Activated CD4-positive, alpha-beta T cell treated with anti-CD3 and anti-CD28 coated beads for 1 hour (primary cell): Measurements from ENCODE around the gene PPP1R14B.
A peak's percentile ranks its signal among the peaks of the same experiment; 100 is the strongest.

Experiments
- DNase-seq: peaks from one replicate; pipeline ENCODE4 v3.0.0-alpha.2; 2020

The PPP1R14B gene

DNA sequence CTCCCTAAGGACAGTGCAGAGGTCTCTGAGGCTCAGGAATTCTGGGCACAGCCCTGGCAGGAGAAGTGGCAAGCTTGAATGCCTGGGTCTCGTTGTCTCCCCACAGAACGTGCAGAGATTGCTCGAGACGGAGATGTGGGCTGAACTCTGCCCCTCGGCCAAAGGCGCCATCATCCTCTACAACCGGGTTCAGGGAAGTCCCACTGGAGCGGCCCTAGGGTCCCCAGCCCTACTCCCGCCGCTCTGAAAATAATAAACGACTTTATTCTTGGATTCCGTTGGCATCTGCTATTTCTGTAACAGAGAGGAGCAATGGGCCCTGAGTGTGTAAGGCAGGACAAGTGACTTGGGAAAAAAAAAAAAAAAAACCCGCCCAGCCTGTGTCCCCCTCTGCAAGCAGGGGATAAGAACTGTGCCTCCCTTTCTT is 17.0 kb downstream of the PPP1R14B start:
- no peak for DNase-seq

DNA sequence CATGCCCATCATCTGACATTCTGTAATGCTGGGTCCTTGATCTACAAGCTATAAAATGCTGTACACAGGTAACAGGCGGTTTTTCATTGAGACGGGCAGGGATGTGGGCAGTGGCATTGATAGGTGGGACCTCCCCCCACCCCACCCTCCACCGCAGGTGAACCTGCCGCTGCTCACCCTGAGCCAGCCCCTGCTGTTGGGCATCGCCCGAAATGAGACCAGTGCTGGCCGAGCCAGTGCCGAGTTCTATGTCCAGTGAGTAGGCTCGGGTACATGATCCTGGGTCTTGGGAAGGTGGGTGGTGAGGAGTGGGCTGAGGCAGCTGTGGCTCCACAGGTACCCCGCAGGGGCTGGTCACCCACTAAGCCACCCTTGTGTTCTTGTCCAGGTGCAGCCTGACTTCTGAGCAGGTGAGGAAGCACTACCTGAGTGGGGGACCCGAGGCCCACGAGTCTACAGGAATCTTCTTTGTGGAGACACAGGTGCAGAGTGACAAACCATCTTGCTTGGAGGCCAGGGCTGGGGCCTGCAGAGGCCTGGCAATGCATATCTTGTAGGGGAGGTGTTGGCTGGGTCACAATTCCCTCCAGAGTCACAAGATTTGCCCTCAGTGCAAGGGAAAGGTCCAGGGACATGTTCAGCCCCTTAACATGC is 17.5 kb downstream of the PPP1R14B start:
- DNase-seq = no peak

DNA sequence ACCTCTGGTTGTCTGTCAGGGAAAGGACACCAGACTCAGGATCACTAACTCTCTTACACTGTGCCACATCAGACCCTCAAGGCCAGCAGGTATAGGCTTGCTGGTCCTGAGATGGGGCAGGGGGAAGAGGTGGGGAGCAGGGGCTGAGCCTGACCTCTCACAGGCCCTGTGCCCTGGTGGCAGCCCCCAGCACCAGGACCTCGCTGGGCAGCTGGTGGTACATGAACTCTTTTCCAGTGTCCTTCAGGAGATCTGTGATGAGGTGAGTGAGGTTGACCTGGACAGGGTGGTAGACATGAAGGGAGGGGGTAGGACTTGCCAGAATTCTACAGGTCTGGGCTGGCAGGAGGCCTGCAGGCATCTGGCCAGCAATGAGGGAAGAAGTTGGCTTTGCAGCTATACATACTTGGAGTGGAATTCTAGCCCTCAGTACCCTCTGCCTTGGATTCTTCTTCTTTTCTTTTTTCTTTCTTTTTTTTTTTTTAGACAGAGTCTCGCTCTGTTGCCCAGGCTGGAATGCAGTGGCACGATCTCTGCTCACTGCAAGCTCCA is 19.3 kb downstream of the PPP1R14B start:
- no peak for DNase-seq

DNA sequence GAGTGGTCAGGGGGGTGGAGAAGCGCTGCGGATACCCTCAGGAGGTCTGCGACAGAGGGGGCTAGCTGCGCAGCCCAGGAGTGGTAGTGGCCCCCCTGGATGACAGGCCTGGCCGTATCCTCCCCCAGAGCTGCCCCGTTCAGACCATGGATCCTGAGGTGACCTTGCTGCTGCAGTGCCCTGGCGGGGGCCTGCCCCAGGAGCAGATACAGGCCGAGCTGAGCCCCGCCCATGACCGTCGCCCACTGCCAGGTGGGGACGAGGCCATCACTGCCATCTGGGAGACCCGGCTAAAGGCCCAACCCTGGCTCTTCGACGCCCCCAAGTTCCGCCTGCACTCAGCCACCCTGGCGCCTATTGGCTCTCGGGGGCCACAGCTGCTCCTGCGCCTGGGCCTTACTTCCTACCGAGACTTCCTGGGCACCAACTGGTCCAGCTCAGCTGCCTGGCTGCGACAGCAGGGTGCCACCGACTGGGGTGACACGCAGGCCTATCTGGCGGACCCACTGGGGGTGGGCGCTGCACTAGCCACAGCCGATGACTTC is 20.2 kb downstream of the PPP1R14B start:
- DNase-seq = peak; percentile 24

DNA sequence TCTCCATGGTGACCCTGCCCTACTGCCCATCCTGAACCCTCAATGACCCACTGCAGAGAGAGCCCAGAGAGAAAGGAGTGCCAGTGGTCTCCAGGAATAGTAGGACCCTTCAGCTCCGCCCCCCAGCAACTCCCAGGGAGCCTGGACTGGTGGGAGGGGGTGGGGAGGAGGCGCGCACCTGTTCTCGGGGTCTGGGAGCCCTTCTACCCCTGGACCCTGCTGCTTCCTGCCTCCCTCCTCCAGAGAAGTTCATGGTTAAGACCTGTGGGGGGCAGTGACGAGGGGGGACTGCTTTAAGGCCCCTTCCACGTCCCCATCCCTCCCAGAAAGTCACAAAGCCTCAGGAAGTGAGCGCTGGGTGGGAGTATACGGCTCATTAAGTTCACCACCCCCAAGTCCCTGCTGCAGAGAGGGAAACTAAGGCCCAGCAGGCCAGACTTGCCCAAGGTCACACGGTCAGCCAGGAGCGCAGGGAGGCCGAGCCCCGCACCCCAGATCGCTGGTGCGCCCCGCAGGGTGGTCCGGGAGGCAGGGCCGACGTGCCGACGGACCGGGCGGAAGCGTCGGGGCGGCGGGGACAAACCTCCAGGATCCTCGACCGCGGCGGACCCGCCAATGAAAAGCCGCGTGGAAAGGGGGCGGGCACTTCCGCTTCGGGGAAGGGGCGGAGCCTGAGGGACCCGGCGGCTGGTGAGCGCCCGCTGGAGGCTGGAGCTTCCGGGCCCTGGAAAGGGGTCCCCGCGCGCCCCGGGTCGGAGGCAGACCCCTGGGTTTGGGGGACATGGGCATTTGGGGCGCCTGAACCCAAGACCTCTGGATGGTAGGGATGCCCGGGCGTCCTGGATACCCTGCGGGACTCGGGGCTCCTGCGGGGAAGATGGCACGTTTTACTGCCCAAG is 20.9 kb downstream of the PPP1R14B start, which contains the start of the genes NUDT22 and TRPT1:
NUDT22 (plus strand) TSS at position 667 of the 899 bp plus-strand sequence. CDS start 379 bp downstream, outside the sequence.
TRPT1 (minus strand) TSS at position 579 of the 899 bp plus-strand sequence; CDS start at position 253, 326 bp downstream.
- peak; percentile 83 for DNase-seq

DNA sequence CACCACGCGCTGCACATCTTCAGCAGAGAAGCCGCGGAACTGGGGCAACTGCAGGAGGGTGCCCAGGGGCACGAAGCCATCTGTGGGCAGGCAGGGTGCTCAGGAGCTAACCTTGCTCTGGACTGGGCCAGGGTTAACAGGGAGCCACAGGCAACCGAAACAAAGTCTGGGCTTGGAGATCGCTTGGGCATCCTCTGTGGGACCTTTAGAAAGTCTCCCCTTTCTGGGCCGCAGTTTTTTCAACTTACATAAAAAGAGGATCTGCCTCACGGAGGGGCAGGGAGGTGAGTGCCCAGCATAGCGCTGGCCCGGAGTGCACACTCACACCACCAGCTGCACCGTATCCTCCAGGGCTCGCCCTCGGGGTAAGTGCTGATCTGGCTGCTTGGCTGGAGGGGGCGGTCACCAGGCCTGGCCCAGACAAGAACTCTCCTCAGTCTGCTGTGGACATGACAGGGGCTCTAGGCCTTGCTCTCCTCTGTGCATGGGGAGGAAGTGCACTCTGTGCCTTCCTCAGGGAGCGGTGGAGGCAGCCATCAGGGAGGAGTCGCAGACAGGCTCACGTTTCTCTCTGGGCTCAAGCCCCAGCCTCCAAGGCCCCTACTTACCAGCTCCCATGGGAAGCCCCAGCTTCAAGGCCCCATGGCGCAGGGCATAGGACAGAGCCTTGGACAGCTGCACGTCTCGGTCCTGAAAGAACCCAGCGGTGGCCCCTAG is 21.7 kb downstream of the PPP1R14B start:
- DNase-seq = no peak

DNA sequence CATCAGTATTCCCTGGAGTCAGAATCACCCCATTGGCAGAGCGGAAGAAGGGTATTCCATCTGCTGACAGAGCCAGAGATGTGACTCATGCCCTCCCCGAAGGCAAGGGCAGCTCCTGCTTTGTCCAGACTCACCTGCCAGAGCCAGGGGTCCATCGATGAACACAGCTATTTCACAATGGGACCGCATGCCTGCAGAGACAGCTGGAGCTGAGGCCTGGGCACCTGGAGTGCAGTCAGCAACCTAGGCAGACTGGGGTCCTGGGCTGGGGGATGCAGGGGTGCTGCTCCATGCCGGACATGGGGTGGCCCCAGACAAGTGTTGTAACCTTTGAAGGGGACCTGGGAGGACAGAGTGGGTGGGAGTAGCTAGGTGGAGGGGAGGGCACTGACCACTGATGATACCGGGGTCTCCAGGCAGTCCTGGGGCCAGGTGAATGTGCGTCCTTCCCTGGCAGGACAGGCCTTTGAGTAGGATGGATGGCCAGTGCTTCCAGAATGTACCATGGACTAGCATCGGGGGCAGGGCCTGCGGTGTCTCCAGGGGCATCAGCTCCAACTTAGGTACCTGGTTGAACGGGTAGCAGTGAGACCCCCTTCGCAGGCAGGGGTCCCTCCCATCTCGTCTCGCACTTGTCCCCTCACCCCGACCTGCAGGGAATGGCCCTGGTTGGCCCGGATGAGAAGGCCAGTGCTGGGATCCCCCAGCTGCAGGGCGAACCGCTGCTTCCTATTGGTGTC is 22.4 kb downstream of the PPP1R14B start:
- no peak for DNase-seq

DNA sequence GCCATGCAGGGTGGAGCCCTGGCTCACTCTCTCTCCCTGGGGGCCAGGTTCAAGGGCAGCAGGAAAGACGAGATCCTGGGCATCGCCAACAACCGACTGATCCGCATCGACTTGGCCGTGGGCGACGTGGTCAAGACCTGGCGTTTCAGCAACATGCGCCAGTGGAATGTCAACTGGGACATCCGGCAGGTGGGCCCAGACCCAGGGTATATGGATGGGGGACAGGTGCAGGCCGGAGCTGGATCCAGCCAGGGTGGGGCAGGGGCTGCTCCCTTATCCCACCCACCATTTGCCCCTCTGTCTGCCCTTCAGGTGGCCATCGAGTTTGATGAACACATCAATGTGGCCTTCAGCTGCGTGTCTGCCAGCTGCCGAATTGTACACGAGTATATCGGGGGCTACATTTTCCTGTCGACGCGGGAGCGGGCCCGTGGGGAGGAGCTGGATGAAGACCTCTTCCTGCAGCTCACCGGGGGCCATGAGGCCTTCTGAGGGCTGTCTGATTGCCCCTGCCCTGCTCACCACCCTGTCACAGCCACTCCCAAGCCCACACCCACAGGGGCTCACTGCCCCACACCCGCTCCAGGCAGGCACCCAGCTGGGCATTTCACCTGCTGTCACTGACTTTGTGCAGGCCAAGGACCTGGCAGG is 23.6 kb downstream of the PPP1R14B start:
- DNase-seq = no peak

DNA sequence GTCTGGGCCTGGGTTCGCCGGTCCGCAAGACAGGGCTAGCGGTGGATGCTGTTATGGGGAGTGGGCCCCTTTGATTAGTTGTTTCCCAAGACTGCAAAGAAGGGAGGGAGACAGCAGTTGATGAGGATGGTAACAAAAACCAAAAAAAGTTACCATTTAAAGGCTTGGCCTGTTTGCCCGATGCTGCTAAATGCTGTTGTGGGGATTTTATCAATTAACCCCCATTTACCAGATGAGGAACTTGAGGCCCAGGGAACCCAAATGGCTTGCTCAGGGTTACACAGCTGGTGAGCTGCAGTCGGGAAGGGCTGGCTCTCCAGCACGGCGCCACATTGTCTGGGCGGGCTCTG is 24.1 kb downstream of the PPP1R14B start:
- no peak for DNase-seq

DNA sequence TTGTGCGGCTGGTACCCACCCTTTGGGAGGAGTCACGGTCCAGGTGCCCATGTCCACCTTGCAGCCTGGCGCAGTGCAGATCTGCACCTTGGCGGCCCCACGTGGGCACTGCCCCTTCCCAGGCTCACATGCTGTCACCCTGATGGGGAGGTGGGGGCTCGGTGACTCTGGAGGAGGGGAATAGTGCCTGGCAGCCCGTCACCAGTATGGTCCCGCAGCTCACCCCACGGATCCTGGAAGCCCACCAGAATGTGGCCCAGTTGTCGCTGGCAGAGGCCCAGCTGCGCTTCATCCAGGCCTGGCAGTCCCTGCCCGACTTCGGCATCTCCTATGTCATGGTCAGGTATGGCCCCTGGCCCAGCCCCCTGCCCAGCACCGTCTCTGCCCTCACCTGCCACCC is 25.9 kb downstream of the PPP1R14B start:
- no peak for DNase-seq

DNA sequence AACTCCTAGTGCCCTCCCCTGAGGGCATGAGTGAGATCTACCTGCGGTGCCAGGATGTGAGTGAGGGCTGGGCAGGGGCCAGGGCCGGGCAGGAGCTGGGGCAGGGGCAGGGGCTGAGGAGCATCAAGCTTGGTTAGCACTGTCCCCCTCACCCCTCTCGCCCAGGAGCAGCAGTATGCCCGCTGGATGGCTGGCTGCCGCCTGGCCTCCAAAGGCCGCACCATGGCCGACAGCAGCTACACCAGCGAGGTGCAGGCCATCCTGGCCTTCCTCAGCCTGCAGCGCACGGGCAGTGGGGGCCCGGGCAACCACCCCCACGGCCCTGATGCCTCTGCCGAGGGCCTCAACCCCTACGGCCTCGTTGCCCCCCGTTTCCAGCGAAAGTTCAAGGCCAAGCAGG is 26.5 kb downstream of the PPP1R14B start:
- no peak for DNase-seq

DNA sequence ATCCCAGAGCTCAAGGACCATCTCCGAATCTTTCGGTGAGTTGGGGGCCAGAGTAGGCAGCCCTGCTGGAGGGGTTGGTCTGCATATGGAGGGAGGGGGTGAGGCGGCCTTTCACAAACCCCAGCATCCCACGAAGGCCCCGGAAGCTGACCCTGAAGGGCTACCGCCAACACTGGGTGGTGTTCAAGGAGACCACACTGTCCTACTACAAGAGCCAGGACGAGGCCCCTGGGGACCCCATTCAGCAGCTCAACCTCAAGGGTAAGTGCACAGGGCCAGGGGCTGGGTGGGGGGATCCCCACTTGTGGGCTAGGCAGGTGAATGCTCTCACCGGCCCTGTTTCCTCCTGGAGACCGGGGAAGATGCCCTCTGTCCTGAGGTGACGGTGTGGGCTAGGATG is 27.0 kb downstream of the PPP1R14B start:
- DNase-seq = no peak

DNA sequence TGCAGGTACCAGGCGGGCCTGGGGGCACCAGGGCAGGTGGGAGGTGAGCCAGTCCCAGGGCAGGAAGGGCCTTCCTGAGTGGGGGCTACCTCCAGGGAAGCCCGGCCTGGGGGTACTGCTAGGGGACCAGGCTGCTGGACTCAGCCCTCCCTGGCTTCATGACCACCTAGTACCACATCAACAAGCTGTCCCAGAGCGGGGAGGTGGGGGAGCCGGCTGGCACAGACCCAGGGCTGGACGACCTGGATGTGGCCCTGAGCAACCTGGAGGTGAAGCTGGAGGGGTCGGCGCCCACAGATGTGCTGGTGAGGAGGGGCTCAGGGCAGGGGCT is 27.4 kb downstream of the PPP1R14B start:
- no peak for DNase-seq

DNA sequence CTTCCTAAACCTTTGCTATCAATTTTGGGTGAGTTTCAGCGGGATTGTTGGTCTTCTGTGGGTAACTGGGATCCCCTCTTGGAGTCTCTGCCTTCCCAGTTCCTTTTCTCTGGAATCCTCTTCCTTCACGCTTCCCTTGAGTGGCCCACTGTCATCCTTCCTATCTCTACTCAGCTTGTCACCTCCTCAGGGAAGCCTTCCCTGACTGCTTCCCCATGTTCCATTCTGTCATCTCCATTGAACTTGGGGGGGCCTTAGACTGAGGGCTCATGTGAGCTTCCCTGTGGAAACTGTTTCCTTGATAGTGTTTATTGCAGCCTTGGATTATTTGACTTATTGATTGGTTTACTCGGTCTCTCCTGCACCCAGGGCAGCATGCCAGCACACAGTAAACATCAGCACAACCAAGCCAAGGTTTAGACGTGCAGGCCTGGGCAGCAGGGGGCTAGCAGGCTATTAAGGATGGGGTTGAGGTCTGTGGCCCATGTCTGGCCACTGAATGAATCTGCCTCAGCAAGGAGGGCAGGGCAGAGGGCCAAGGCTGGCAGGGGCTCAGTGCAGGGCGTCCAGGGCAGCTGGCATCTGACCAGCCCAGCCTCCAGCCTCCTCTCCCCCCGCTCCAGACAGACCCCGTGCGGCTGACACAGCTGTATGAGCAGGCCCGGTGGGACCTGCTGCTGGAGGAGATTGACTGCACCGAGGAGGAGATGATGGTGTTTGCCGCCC is 28.0 kb downstream of the PPP1R14B start:
- no peak for DNase-seq

DNA sequence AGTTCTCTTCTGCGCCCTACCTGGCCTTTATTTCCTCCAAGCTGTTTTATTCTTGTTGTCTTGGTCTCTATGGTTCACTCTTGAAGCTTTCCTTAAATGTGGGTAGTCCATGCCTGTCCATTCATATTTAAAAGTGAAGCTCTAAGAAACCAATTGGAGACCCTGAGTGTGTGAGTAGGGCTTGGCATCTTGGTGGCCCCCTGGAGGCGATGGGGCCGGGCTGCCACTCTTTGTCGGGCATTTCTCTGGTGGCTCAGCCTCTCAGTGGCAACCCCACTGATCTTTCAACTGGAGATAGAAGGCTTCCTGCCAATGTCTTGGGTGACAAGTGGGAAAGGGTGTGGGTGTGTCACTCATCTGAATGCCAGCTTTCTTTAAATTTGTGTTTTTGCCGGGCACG is 29.9 kb downstream of the PPP1R14B start:
- no peak for DNase-seq

DNA sequence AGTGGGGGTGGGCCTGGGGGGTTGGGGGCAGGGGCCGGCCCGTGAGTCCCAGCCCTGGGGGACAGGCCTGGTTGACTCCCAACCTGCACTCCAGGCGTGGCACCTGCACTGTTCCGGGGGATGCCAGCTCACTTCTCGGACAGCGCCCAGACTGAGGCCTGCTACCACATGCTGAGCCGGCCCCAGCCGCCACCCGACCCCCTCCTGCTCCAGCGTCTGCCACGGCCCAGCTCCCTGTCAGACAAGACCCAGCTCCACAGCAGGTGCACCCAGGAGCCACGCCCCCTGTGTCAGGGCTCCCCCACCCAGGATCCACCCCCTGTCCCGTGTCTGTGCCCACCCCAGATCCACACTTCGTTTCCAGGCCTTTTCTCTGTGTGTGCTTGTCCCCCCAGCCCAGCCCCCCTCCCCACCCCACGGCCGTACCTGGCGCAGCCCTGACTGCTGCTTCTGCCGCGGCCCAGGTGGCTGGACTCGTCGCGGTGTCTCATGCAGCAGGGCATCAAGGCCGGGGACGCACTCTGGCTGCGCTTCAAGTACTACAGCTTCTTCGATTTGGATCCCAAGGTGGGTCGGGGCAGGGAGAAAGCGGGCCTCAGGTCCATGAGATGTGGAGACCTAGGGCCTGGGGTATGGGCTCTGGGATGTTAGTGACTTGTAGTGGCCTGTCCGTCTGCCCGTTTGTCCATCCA is 35.4 kb downstream of the PPP1R14B start:
- no peak for DNase-seq

DNA sequence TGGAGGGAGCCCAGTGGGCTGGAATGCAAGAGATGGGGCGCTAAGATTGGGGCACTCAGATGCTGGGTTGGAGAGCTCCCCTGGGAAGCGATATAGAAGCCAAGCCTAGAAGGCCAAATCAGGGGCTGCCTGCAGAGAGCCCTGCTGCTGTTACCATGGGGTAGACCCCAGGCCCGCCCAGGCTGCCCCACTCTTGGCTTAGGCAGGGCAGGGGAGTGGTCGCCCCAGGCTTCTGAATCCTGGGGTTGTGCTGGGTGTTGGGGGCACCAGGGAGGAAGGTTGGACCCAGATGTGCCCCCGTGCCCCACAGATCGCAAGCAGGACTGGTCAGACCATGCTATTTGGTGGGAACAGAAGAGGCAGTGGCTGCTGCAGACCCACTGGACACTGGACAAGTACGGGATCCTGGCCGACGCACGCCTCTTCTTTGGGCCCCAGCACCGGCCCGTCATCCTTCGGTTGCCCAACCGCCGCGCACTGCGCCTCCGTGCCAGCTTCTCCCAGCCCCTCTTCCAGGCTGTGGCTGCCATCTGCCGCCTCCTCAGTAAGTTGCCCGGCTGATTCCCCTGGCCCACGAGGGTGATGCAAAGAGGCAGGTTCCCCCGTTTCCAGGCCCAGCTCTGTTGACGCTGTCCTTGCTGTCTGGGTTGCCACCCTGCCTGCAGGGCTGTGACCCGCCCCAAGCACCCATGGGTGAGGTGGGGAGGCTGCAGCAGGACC is 36.3 kb downstream of the PPP1R14B start:
- no peak for DNase-seq

DNA sequence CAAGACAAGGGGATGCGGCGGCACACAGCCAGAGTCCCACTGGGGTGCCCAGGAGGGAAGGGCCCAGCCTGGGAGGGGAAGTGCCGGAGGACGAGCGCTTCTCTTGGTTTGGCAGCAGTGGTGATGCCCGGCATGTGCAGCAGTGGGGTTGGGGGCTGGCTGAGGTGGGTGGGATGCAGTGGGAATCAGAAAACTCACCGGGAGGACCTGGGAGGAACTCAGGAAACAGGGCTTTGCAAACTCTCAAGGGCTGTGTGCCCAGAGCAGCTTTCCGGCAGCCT is 37.2 kb downstream of the PPP1R14B start:
- no peak for DNase-seq

DNA sequence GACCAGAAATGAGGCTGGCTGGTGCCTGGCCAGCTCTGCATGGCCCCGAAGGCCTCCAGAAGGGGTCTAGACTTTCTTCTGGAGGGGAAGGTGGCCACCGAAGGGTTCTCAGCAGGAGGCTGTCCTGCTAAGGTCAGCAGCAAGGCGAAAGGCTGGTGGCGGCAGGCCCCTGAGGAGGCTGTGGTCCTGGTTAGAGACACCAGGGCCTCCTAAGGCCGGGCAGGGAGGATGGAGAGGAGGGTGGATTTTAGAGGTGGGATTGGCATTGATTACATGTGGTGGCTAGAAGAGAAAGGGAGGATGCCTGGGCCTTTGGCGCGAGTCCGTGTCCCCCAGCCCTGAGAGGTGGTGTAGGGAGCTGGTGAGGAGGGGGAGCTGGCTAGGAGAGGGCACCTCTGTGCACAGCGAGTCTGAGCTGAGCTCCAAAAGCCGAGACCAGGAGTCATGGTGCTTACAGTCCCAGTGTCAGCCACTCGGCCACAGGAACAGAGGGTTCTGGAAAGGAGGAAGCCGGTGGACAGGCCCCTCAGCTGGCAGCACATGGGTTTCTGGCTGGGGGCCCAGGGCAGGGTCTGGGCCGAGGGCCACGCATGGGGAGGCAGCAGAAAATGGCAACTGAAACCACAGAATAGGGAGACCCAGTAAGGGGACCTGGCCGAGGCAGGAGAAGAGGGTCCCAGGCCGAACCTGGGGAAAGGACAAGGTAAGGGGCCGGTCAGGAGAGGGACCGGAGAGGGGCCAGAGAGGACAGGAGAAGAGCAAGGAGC is 37.8 kb downstream of the PPP1R14B start:
- no peak for DNase-seq
